Tibial nerve (tissue), 4 donors: ENCODE measurements around the gene ASF1B. TPM values are rescaled to one million over a fixed set of nuclear protein-coding genes. Genes with fewer than 3 reads are reported as not detected.
A peak's percentile ranks its signal among the peaks of the same experiment; 100 is the strongest.

Experiments
- DNase-seq, 2 donors: peaks; one replicate each; pipeline ENCODE4 v3.0.0-alpha.2; 2019; ENCODE audit warnings: low spot score in 2 of 2
- H3K27ac ChIP-seq, 4 donors: fragments of 200-600 bp; sonication (generic) in 3 of 4; one replicate each; pipeline ENCODE4 v1.5.1; 2017 to 2019; ENCODE audit warnings: mild to moderate bottlenecking in 1 of 4
- H3K27me3 ChIP-seq, 2 donors: fragments of 200-600 bp; sonication (generic) in 1 of 2; one replicate each; pipeline versions ENCODE4 v1.5.1 to v1.6.0; 2017 to 2019
- H3K36me3 ChIP-seq, 3 donors: fragments of 200-600 bp; sonication (generic); one replicate each; pipeline ENCODE4 v1.5.1; 2018 to 2019
- H3K4me1 ChIP-seq, 4 donors: fragments of 200-600 bp; sonication (generic) in 3 of 4; one replicate each; pipeline ENCODE4 v1.5.1; 2017 to 2019
- H3K4me3 ChIP-seq, 4 donors: fragments of 200-600 bp; sonication (generic) in 3 of 4; one replicate each; pipeline ENCODE4 v1.5.1; 2017 to 2019; ENCODE audit warnings: mild to moderate bottlenecking in 1 of 4, moderate library complexity in 1 of 4
- H3K9me3 ChIP-seq, 4 donors: fragments of 200-600 bp; sonication (generic) in 3 of 4; one replicate each; pipeline ENCODE4 v1.5.1; 2017 to 2019
- CTCF ChIP-seq, 5 experiments: fragments of 200-600 bp in 3 of 5; fragments of 450-650 bp in 2 of 5; sonication (generic) in 3 of 5; IDR thresholded peaks; one replicate each; pipeline ENCODE4 v1.5.1; 2016 to 2019; ENCODE audit warnings: antibody characterized with exemption in 5 of 5, mild to moderate bottlenecking in 3 of 5, moderate library complexity in 2 of 5
- EP300 ChIP-seq, 2 donors: sonication (generic); formaldehyde crosslinking; IDR thresholded peaks; one replicate each; pipeline ENCODE4 v1.6.1; 2017; ENCODE audit warnings: antibody characterized with exemption in 2 of 2, mild to moderate bottlenecking in 1 of 2
- POLR2A ChIP-seq, 2 donors: fragments of 450-650 bp; IDR thresholded peaks; one replicate each; pipeline ENCODE4 v1.6.1; 2017; ENCODE audit warnings: antibody characterized with exemption in 2 of 2, mild to moderate bottlenecking in 2 of 2, moderate library complexity in 2 of 2
- WGBS, 2 donors: methylation state at CpG; one replicate each; pipeline ENCODE4 v1.1.5; 2018; 5-methylcytosine and 5-hydroxymethylcytosine counted together
- total RNA-seq, 4 donors: library from RNA; depleted of rRNA; stranded (reverse); fragments of >200 nt; gene quantifications; one replicate each; pipeline ENCODE4 v1.1.0, GENCODE V29; 2016

ASF1B gene
- total RNA-seq, 4 donors from 2014 or later, result 0.90 to 2.3 TPM; not detected in 2

- TF ChIP-seq CTCF (IDR thresholded peaks at IDR 0.05) (no peak), EP300 (IDR thresholded peaks at IDR 0.05) (no peak), POLR2A (IDR thresholded peaks at IDR 0.05) (no peak)
- Histone ChIP-seq H3K36me3 (peaks cover 0 to 62% (median 2%) of the 10 kb centered on the region in 3 donors), H3K27me3 (no peaks in the 10 kb centered on the region), H3K9me3 (no peaks in the 10 kb centered on the region), H3K27ac (peak overlapping the region in 1 of 4 donors; percentile 44), H3K4me3 (no peak overlapping the region), H3K4me1 (peaks cover 0 to 36% (median 2%) of the 10 kb centered on the region in 4 donors)
- 55 to 57% methylated on average over 5 to 13 of the region's 16 CpGs for WGBS, 2 donors
- no peak for DNase-seq
Measured at GRCh38 chr19:14106840-14107239, 29.5 kb downstream of the ASF1B start.

- H3K9me3 ChIP-seq, result no peaks in the 10 kb centered on the region
- H3K27ac ChIP-seq, result no peak overlapping the region
- TF ChIP-seq EP300 (IDR thresholded peaks at IDR 0.05) (no peak), CTCF (IDR thresholded peaks at IDR 0.05) (no peak), POLR2A (IDR thresholded peaks at IDR 0.05) (no peak)
- peaks cover 0 to 25% (median 0%) of the 10 kb centered on the region in 4 donors for H3K4me1 ChIP-seq
- no peak overlapping the region for H3K4me3 ChIP-seq
- H3K36me3 ChIP-seq, result peaks cover 2 to 74% (median 7%) of the 10 kb centered on the region in 3 donors
- WGBS, 2 donors, result 73 to 83% methylated on average over 8 of the region's 8 CpGs
- DNase-seq, result no peak
- no peaks in the 10 kb centered on the region for H3K27me3 ChIP-seq
Measured at GRCh38 chr19:14105680-14106079, 30.7 kb downstream of the ASF1B start.

DNA sequence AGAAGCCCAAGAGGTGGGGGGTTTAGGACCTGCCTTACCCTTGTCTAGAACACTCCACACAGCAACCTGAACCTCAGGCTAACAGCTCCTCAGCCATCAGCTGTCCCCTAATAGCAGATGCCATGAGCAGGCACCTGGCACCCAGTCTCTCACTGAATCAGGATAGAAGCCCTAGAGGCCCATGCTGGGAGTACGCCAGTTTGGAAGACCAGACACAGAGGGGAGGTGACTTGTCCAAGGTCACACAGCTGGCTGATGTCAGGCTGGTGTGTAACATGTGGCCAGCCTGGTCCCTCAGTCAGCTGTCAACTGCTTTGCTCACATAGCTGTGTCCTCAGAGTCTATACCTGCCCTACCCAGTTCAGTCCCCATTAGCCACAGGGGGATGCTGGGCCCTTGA, 33.1 kb downstream of the ASF1B start:
- H3K4me3 ChIP-seq, result no peak overlapping the region
- no peaks in the 10 kb centered on the region for H3K9me3 ChIP-seq
- no peak for DNase-seq
- H3K27ac ChIP-seq, result no peak overlapping the region
- peaks cover 0 to 22% (median 0%) of the 10 kb centered on the region in 4 donors for H3K4me1 ChIP-seq
- no peak for TF ChIP-seq CTCF (IDR thresholded peaks at IDR 0.05)
- TF ChIP-seq POLR2A (IDR thresholded peaks at IDR 0.05), result no peak
- no peak for TF ChIP-seq EP300 (IDR thresholded peaks at IDR 0.05)
- 100% methylated on average over 1 of the region's 1 CpG for WGBS, 2 donors
- H3K36me3 ChIP-seq, result peaks cover 2 to 95% (median 11%) of the 10 kb centered on the region in 3 donors
- no peaks in the 10 kb centered on the region for H3K27me3 ChIP-seq

DNA sequence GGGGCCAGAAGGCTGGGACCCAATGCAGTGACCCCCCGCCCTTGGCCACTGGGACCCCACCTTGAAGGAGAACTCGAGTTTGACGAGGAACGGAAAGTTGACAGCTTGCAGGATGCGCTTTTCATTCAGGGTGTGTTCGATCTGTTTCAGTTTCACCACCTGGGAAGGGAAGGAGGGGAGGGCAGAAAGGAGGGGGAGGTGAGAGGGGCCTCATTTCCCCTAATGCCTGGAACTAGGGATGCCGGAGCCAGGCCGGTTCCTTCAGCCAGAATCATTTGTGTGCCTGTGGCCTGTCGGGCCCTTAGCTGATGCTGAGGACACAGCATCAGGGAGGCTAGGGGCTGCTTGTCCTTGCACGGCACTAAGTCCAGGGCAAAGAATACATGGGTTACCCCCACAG, 33.6 kb downstream of the ASF1B start:
- H3K36me3 ChIP-seq, result peaks cover 2 to 98% (median 11%) of the 10 kb centered on the region in 3 donors
- H3K27ac ChIP-seq, result peak overlapping the region in 1 of 4 donors; percentile 18
- peaks cover 0 to 16% (median 0%) of the 10 kb centered on the region in 4 donors for H3K4me1 ChIP-seq
- no peaks in the 10 kb centered on the region for H3K9me3 ChIP-seq
- DNase-seq, result no peak
- 80 to 88% methylated on average over 10 of the region's 10 CpGs for WGBS, 2 donors
- no peaks in the 10 kb centered on the region for H3K27me3 ChIP-seq
- no peak overlapping the region for H3K4me3 ChIP-seq
- TF ChIP-seq EP300 (IDR thresholded peaks at IDR 0.05) (no peak), POLR2A (IDR thresholded peaks at IDR 0.05) (no peak), CTCF (IDR thresholded peaks at IDR 0.05) (no peak)

GRCh38 chr19:14102102-14102696, 34.2 kb downstream of the ASF1B start:
- Histone ChIP-seq H3K4me1 (peaks cover 0 to 12% (median 0%) of the 10 kb centered on the region in 4 donors), H3K27ac (peak overlapping the region in 1 of 4 donors; percentile 18), H3K36me3 (peaks cover 2 to 98% (median 11%) of the 10 kb centered on the region in 3 donors), H3K4me3 (no peak overlapping the region), H3K9me3 (no peaks in the 10 kb centered on the region), H3K27me3 (no peaks in the 10 kb centered on the region)
- TF ChIP-seq POLR2A (IDR thresholded peaks at IDR 0.05), result no peak
- TF ChIP-seq CTCF (IDR thresholded peaks at IDR 0.05), result no peak
- TF ChIP-seq EP300 (IDR thresholded peaks at IDR 0.05), result no peak
- no peak for DNase-seq
- 63 to 67% methylated on average over 7 to 10 of the region's 11 CpGs for WGBS, 2 donors
